C4-2B (cell line): ENCODE data around the gene KHDC3L.

Experiments used
- ZFX ChIP-seq: fragments of 450-650 bp; IDR thresholded peaks from 2 replicates; pipeline ENCODE4 v1.6.1; 2017
- TF ChIP-seq, protein P1 (sequence below): fragments of 450-650 bp; conservative IDR thresholded peaks from 2 replicates; pipeline ENCODE4 v1.5.1; 2017; ENCODE audit warnings: mild to moderate bottlenecking

DNA sequence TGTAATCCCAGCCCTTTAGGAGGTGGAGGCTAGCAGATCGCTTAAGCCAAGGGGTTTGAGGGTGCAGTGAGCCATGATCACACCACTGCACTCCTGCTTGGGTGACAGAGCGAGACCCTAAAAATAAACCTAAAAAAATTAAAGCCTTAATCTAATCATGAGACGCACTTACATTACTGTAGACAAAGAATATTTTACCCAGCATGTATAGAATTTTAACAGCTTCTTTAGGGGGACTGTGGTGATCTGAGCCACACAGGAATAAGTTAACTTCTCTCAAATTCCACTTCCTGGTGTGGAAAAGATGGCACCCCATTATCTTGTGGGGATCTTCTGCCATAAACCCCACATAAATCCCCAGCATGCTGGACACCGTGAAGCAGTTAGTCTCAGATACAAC lies 9.5 kb downstream of the KHDC3L start:
- TF ChIP-seq, protein P1, sequence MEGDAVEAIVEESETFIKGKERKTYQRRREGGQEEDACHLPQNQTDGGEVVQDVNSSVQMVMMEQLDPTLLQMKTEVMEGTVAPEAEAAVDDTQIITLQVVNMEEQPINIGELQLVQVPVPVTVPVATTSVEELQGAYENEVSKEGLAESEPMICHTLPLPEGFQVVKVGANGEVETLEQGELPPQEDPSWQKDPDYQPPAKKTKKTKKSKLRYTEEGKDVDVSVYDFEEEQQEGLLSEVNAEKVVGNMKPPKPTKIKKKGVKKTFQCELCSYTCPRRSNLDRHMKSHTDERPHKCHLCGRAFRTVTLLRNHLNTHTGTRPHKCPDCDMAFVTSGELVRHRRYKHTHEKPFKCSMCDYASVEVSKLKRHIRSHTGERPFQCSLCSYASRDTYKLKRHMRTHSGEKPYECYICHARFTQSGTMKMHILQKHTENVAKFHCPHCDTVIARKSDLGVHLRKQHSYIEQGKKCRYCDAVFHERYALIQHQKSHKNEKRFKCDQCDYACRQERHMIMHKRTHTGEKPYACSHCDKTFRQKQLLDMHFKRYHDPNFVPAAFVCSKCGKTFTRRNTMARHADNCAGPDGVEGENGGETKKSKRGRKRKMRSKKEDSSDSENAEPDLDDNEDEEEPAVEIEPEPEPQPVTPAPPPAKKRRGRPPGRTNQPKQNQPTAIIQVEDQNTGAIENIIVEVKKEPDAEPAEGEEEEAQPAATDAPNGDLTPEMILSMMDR = no peak
- TF ChIP-seq ZFX = no peak
